ENCODE data around the gene ASCC2. TPM values are rescaled to one million over a fixed set of nuclear protein-coding genes. Genes with fewer than 3 reads are reported as not detected.

The ASCC2 gene
- total and polyA plus RNA-seq, 2 donors (not counting 3 experiments of a cell fraction or from before 2014, with no cell fraction given), result 43.6 to 60.7 TPM

GRCh38 chr22:29833392-29833965, 4.6 kb downstream of the ASCC2 start:
- Histone ChIP-seq H3K4me3 (replicated peaks in 1 of 3; ENCODE audit: insufficient read depth in 1 of 3, low read depth in 1 of 3, low read length in 3 of 3) (no peak overlapping the region), H3K27ac (ENCODE audit: insufficient read depth, low read depth, low read length) (no peak overlapping the region), H3K9ac (replicated peaks; ENCODE audit: extremely low read depth, insufficient read depth, low read length) (no peak overlapping the region), H3K9me3 (replicated peaks; ENCODE audit: control insufficient read depth, insufficient read depth, low read length) (no peaks in the 10 kb centered on the region), H2AFZ (ENCODE audit: low read depth, low read length) (no peak overlapping the region), H3K36me3 (ENCODE audit: control insufficient read depth in 2 of 2, extremely low read depth in 1 of 2, insufficient read depth in 2 of 2, low read length in 2 of 2) (peaks cover 2 to 8% of the 10 kb centered on the region in 2 experiments), H3K9me1 (replicated peaks; ENCODE audit: control insufficient read depth, extremely low read depth, insufficient read depth, low read length) (no peaks in the 10 kb centered on the region), H4K20me1 (replicated peaks; ENCODE audit: control insufficient read depth, extremely low read depth, insufficient read depth, low read length) (no peaks in the 10 kb centered on the region), H3K27me3 (ENCODE audit: control insufficient read depth in 2 of 2, insufficient read depth in 2 of 2, low read length in 2 of 2) (no peaks in the 10 kb centered on the region), H3K4me1 (ENCODE audit: control insufficient read depth, extremely low read depth, insufficient read depth, low read length) (peaks cover 13% of the 10 kb centered on the region), H3K4me2 (ENCODE audit: insufficient read depth, low read length) (no peak overlapping the region), H3K79me2 (ENCODE audit: control insufficient read depth, insufficient read depth, low read length) (peaks cover 14% of the 10 kb centered on the region)
- no peak for TF ChIP-seq JUN (IDR thresholded peaks at IDR 0.05; ENCODE audit: borderline replicate concordance, insufficient read depth, insufficient read length, low read depth)
- no peak for TF ChIP-seq GATA2 (IDR thresholded peaks at IDR 0.05; ENCODE audit: insufficient read depth, insufficient read length, low read depth, low read length)
- no peak for TF ChIP-seq POLR2AphosphoS5 (IDR thresholded peaks at IDR 0.05; ENCODE audit: insufficient read depth, low read depth, low read length)
- no peak for TF ChIP-seq POLR2A (IDR thresholded peaks at IDR 0.05; ENCODE audit: low read depth, low read length)
- TF ChIP-seq FOS (IDR thresholded peaks at IDR 0.05; ENCODE audit: borderline replicate concordance, insufficient read depth, low read length), result no peak
- BruUV-seq (replicated peaks), result no TSS peak
- dilution Hi-C loops (cut with MboI; ENCODE audit: extremely low pct_ligation_motif_present, low sequenced_read_pairs) (no loop called here), intact Hi-C loops (cut with micrococcal nuclease) (no loop called here)
- no peak for FAIRE-seq
- DNase-seq (ENCODE audit: low read depth, low spot score), result no peak
- ChIA-PET CTCF (interaction anchor here (1.4 kb wide), 1 partner anchor 172 kb away, joined by 8 read pairs; no protein-coding TSS in a partner anchor), POLR2A (no interaction called here)

- no TSS peak for BruUV-seq (replicated peaks)
- H3K9me1 ChIP-seq (replicated peaks; ENCODE audit: control insufficient read depth, extremely low read depth, insufficient read depth, low read length), result no peaks in the 10 kb centered on the region
- no peaks in the 10 kb centered on the region for H4K20me1 ChIP-seq (replicated peaks; ENCODE audit: control insufficient read depth, extremely low read depth, insufficient read depth, low read length)
- H3K27ac ChIP-seq (ENCODE audit: insufficient read depth, low read depth, low read length), result no peak overlapping the region
- H3K4me3 ChIP-seq (replicated peaks in 1 of 3; ENCODE audit: insufficient read depth in 1 of 3, low read depth in 1 of 3, low read length in 3 of 3), result no peak overlapping the region
- ChIA-PET POLR2A (no interaction called here), CTCF (interaction anchor here (1.4 kb wide), 1 partner anchor 173 kb away, joined by 8 read pairs; no protein-coding TSS in a partner anchor)
- no peak overlapping the region for H3K4me2 ChIP-seq (ENCODE audit: insufficient read depth, low read length)
- no peaks in the 10 kb centered on the region for H3K27me3 ChIP-seq (ENCODE audit: control insufficient read depth in 2 of 2, insufficient read depth in 2 of 2, low read length in 2 of 2)
- peaks cover 4% of the 10 kb centered on the region for H3K4me1 ChIP-seq (ENCODE audit: control insufficient read depth, extremely low read depth, insufficient read depth, low read length)
- peaks cover 7% of the 10 kb centered on the region for H3K79me2 ChIP-seq (ENCODE audit: control insufficient read depth, insufficient read depth, low read length)
- no peaks in the 10 kb centered on the region for H3K9me3 ChIP-seq (replicated peaks; ENCODE audit: control insufficient read depth, insufficient read depth, low read length)
- dilution Hi-C loops (cut with MboI; ENCODE audit: extremely low pct_ligation_motif_present, low sequenced_read_pairs) (no loop called here), intact Hi-C loops (cut with micrococcal nuclease) (no loop called here)
- H3K36me3 ChIP-seq (ENCODE audit: control insufficient read depth in 2 of 2, extremely low read depth in 1 of 2, insufficient read depth in 2 of 2, low read length in 2 of 2), result peaks cover 2 to 8% of the 10 kb centered on the region in 2 experiments
- DNase-seq (ENCODE audit: low read depth, low spot score) (no peak), FAIRE-seq (no peak)
- H3K9ac ChIP-seq (replicated peaks; ENCODE audit: extremely low read depth, insufficient read depth, low read length), result no peak overlapping the region
- TF ChIP-seq FOS (IDR thresholded peaks at IDR 0.05; ENCODE audit: borderline replicate concordance, insufficient read depth, low read length) (no peak), MAX (IDR thresholded peaks at IDR 0.05; ENCODE audit: insufficient read depth, insufficient read length) (no peak), JUN (IDR thresholded peaks at IDR 0.05; ENCODE audit: borderline replicate concordance, insufficient read depth, insufficient read length, low read depth) (no peak), POLR2A (IDR thresholded peaks at IDR 0.05; ENCODE audit: low read depth, low read length) (no peak), GATA2 (IDR thresholded peaks at IDR 0.05; ENCODE audit: insufficient read depth, insufficient read length, low read depth, low read length) (no peak), EZH2 (IDR thresholded peaks at IDR 0.05; ENCODE audit: borderline replicate concordance, low read depth, low read length, severe bottlenecking) (no peak), POLR2AphosphoS5 (IDR thresholded peaks at IDR 0.05; ENCODE audit: insufficient read depth, low read depth, low read length) (no peak), MYC (IDR thresholded peaks at IDR 0.05; ENCODE audit: low read depth, low read length) (no peak)
- TF ChIP-seq, protein P1, sequence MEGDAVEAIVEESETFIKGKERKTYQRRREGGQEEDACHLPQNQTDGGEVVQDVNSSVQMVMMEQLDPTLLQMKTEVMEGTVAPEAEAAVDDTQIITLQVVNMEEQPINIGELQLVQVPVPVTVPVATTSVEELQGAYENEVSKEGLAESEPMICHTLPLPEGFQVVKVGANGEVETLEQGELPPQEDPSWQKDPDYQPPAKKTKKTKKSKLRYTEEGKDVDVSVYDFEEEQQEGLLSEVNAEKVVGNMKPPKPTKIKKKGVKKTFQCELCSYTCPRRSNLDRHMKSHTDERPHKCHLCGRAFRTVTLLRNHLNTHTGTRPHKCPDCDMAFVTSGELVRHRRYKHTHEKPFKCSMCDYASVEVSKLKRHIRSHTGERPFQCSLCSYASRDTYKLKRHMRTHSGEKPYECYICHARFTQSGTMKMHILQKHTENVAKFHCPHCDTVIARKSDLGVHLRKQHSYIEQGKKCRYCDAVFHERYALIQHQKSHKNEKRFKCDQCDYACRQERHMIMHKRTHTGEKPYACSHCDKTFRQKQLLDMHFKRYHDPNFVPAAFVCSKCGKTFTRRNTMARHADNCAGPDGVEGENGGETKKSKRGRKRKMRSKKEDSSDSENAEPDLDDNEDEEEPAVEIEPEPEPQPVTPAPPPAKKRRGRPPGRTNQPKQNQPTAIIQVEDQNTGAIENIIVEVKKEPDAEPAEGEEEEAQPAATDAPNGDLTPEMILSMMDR (IDR thresholded peaks at IDR 0.05; ENCODE audit: extremely low read depth in 1 of 2, insufficient read depth in 1 of 2, low read depth in 1 of 2, low read length in 2 of 2), result no peak
- no peak overlapping the region for H2AFZ ChIP-seq (ENCODE audit: low read depth, low read length)
Measured at GRCh38 chr22:29831958-29832357, 6.1 kb downstream of the ASCC2 start.

Measured in endothelial cell of umbilical vein (primary cell).